ENCODE measurements around the gene ADGRL3. TPM values are rescaled to one million over a fixed set of nuclear protein-coding genes. Genes with fewer than 3 reads are reported as not detected.

Gene ADGRL3
- total and polyA plus RNA-seq, 2 donors (not counting 1 experiment from before 2014, with no cell fraction given) = under 0.01 to 0.05 TPM

DNA sequence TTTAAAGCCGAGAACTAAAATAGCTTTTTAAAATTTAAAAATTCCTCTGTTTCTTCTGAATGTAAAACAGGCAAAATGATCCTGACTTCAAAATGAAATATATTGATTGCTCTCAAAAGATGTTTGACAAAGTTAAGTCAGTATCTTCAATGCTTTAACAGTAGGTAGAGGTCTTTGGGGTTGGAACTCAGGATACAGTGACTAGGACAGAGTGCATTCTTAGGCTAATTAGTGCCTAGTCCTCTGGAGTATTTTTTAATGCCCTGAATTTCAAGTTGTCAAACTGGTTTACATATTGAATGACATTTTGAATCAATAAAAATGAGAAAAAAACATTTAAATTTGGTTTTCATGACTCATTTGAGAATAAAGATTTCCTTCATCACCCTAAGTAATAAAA lies 877.3 kb downstream of the ADGRL3 start:
- Histone ChIP-seq H4K20me1 (ENCODE audit: control insufficient read depth, extremely low read depth, insufficient read depth, low read length) (no peaks in the 10 kb centered on the region), H3K9me3 (ENCODE audit: control insufficient read depth, insufficient read depth, low read depth, low read length) (no peaks in the 10 kb centered on the region), H2AFZ (ENCODE audit: low read length) (no peak overlapping the region), H3K27me3 (ENCODE audit: control insufficient read depth, insufficient read depth, low read length) (no peaks in the 10 kb centered on the region), H3K4me2 (ENCODE audit: extremely low read depth, insufficient read depth, low read length) (no peak overlapping the region), H3K4me3 (replicated peaks in 1 of 4; ENCODE audit: control extremely low read depth in 1 of 4, insufficient read depth in 1 of 4, low read depth in 3 of 4, low read length in 4 of 4) (no peak overlapping the region), H3K36me3 (ENCODE audit: control insufficient read depth, insufficient read depth, low read length) (no peaks in the 10 kb centered on the region), H3K27ac (ENCODE audit: insufficient read depth, low read length) (no peak overlapping the region), H3K9ac (ENCODE audit: insufficient read depth, low read length) (no peak overlapping the region), H3K4me1 (ENCODE audit: control insufficient read depth, extremely low read depth, insufficient read depth, low read length) (no peaks in the 10 kb centered on the region), H3K79me2 (ENCODE audit: control insufficient read depth, insufficient read depth, low read length) (no peaks in the 10 kb centered on the region)
- no peak for DNase-seq (ENCODE audit: low read depth in 2 of 2)
- TF ChIP-seq CTCF (conservative IDR thresholded peaks at IDR 0.05 in 1 of 2, IDR thresholded peaks at IDR 0.05 in 1 of 2; ENCODE audit: low read depth in 1 of 2, low read length in 2 of 2) (no peak), EZH2 (IDR thresholded peaks at IDR 0.05; ENCODE audit: low read length, missing control alignments) (no peak)

GRCh38 chr4:62080431-62080830 lies 880.3 kb downstream of the ADGRL3 start:
- Histone ChIP-seq H3K79me2 (ENCODE audit: control insufficient read depth, insufficient read depth, low read length) (no peaks in the 10 kb centered on the region), H2AFZ (ENCODE audit: low read length) (no peak overlapping the region), H3K4me3 (replicated peaks in 1 of 4; ENCODE audit: control extremely low read depth in 1 of 4, insufficient read depth in 1 of 4, low read depth in 3 of 4, low read length in 4 of 4) (no peak overlapping the region), H3K36me3 (ENCODE audit: control insufficient read depth, insufficient read depth, low read length) (no peaks in the 10 kb centered on the region), H3K27me3 (ENCODE audit: control insufficient read depth, insufficient read depth, low read length) (no peaks in the 10 kb centered on the region), H4K20me1 (ENCODE audit: control insufficient read depth, extremely low read depth, insufficient read depth, low read length) (no peaks in the 10 kb centered on the region), H3K4me2 (ENCODE audit: extremely low read depth, insufficient read depth, low read length) (no peak overlapping the region), H3K27ac (ENCODE audit: insufficient read depth, low read length) (no peak overlapping the region), H3K9me3 (ENCODE audit: control insufficient read depth, insufficient read depth, low read depth, low read length) (no peaks in the 10 kb centered on the region), H3K9ac (ENCODE audit: insufficient read depth, low read length) (no peak overlapping the region), H3K4me1 (ENCODE audit: control insufficient read depth, extremely low read depth, insufficient read depth, low read length) (no peaks in the 10 kb centered on the region)
- TF ChIP-seq CTCF (conservative IDR thresholded peaks at IDR 0.05 in 1 of 2, IDR thresholded peaks at IDR 0.05 in 1 of 2; ENCODE audit: low read depth in 1 of 2, low read length in 2 of 2) (no peak), EZH2 (IDR thresholded peaks at IDR 0.05; ENCODE audit: low read length, missing control alignments) (no peak)
- DNase-seq (ENCODE audit: low read depth in 2 of 2) = no peak

GRCh38 chr4:62087706-62088105 lies 887.6 kb downstream of the ADGRL3 start:
- no peaks in the 10 kb centered on the region for H3K9me3 ChIP-seq (ENCODE audit: control insufficient read depth, insufficient read depth, low read depth, low read length)
- H3K4me2 ChIP-seq (ENCODE audit: extremely low read depth, insufficient read depth, low read length) = no peak overlapping the region
- no peak for DNase-seq (ENCODE audit: low read depth in 2 of 2)
- no peak overlapping the region for H3K4me3 ChIP-seq (replicated peaks in 1 of 4; ENCODE audit: control extremely low read depth in 1 of 4, insufficient read depth in 1 of 4, low read depth in 3 of 4, low read length in 4 of 4)
- no peaks in the 10 kb centered on the region for H3K4me1 ChIP-seq (ENCODE audit: control insufficient read depth, extremely low read depth, insufficient read depth, low read length)
- H3K36me3 ChIP-seq (ENCODE audit: control insufficient read depth, insufficient read depth, low read length) = no peaks in the 10 kb centered on the region
- H3K79me2 ChIP-seq (ENCODE audit: control insufficient read depth, insufficient read depth, low read length) = no peaks in the 10 kb centered on the region
- H3K27me3 ChIP-seq (ENCODE audit: control insufficient read depth, insufficient read depth, low read length) = no peaks in the 10 kb centered on the region
- TF ChIP-seq CTCF (conservative IDR thresholded peaks at IDR 0.05 in 1 of 2, IDR thresholded peaks at IDR 0.05 in 1 of 2; ENCODE audit: low read depth in 1 of 2, low read length in 2 of 2) = no peak
- TF ChIP-seq EZH2 (IDR thresholded peaks at IDR 0.05; ENCODE audit: low read length, missing control alignments) = no peak
- H3K9ac ChIP-seq (ENCODE audit: insufficient read depth, low read length) = no peak overlapping the region
- no peak overlapping the region for H3K27ac ChIP-seq (ENCODE audit: insufficient read depth, low read length)
- no peaks in the 10 kb centered on the region for H4K20me1 ChIP-seq (ENCODE audit: control insufficient read depth, extremely low read depth, insufficient read depth, low read length)
- no peak overlapping the region for H2AFZ ChIP-seq (ENCODE audit: low read length)
